ENCODE data around the gene COL26A1. TPM values are rescaled to one million over a fixed set of nuclear protein-coding genes. Genes with fewer than 3 reads are reported as not detected.

COL26A1 gene
- total RNA-seq, result 1 to 10 TPM in 1 of 2 donors, under 1 TPM in 1; 0.25 to 4.7 TPM
- polyA plus RNA-seq, result under 1 TPM; 0.05 to 0.31 TPM
- long read RNA-seq, donor 1, partial matches to known transcripts, result 6 of 7 reads
- long read RNA-seq, donor 1, other reads (novel, unspliced or antisense), result 0 of 7 reads
- long read RNA-seq, donor 2, partial matches to known transcripts, result 0 of 1 reads
- long read RNA-seq, donor 2, other reads (novel, unspliced or antisense), result 0 of 1 reads
- long read RNA-seq, donor 3, partial matches to known transcripts, result 0 of 1 reads
- long read RNA-seq, donor 3, other reads (novel, unspliced or antisense), result 0 of 1 reads
- long read RNA-seq, donor 4, result 0 reads
- long read RNA-seq, donor 5, partial matches to known transcripts, result 0 of 3 reads
- long read RNA-seq, donor 5, other reads (novel, unspliced or antisense), result 0 of 3 reads

GRCh38 chr7:101362334-101363195, at the start of gene COL26A1:
Gene COL26A1 (plus strand): TSS chr7:101362875. CDS start chr7:101363033, 158 bp downstream.
- Histone ChIP-seq H3K36me3 (ENCODE audit: control insufficient read depth in 4 of 4, insufficient read depth in 4 of 4, low read length in 4 of 4) (no peaks in the 10 kb centered on the region), H3K9me3 (ENCODE audit: control insufficient read depth in 4 of 4, insufficient read depth in 3 of 4, low read length in 3 of 4) (peaks cover 0 to 5% (median 0%) of the 10 kb centered on the region in 4 donors), H3K9ac (ENCODE audit: insufficient read depth in 1 of 2, low read length in 2 of 2) (no peak within 1 kb of the TSS), H3K4me1 (ENCODE audit: control insufficient read depth in 5 of 5, insufficient read depth in 5 of 5, low read length in 5 of 5) (peaks cover 0 to 4% (median 0%) of the 10 kb centered on the region in 5 donors), H3K27ac (ENCODE audit: low read depth in 1 of 2, low read length in 1 of 2) (no peak within 1 kb of the TSS), H3K27me3 (ENCODE audit: control insufficient read depth in 3 of 3, insufficient read depth in 3 of 3, low read length in 2 of 3) (peaks cover 0 to 4% (median 0%) of the 10 kb centered on the region in 3 donors), H3K4me3 (no peak within 1 kb of the TSS)
- peak; percentile 41 for ATAC-seq (ENCODE audit: insufficient read depth, low FRiP score)
- WGBS, 2 donors, result 10 to 15% methylated on average over 55 to 76 of the region's 76 CpGs
- TF ChIP-seq CTCF (IDR thresholded peaks at IDR 0.05; ENCODE audit: control extremely low read depth, extremely low read depth), result no peak
- DNase-seq, result peak; percentile 45 to 67 (median 50)

- H3K27me3 ChIP-seq (ENCODE audit: control insufficient read depth in 3 of 3, insufficient read depth in 3 of 3, low read length in 2 of 3), result no peaks in the 10 kb centered on the region
- ATAC-seq (ENCODE audit: insufficient read depth, low FRiP score), result no peak
- H3K36me3 ChIP-seq (ENCODE audit: control insufficient read depth in 4 of 4, insufficient read depth in 4 of 4, low read length in 4 of 4), result peaks cover 3 to 11% (median 8%) of the 10 kb centered on the region in 4 donors
- TF ChIP-seq CTCF (IDR thresholded peaks at IDR 0.05; ENCODE audit: control extremely low read depth, extremely low read depth), result peak; percentile 3
- no peak overlapping the region for H3K4me3 ChIP-seq
- H3K4me1 ChIP-seq (ENCODE audit: control insufficient read depth in 5 of 5, insufficient read depth in 5 of 5, low read length in 5 of 5), result no peaks in the 10 kb centered on the region
- H3K27ac ChIP-seq (ENCODE audit: low read depth in 1 of 2, low read length in 1 of 2), result no peak overlapping the region
- H3K9ac ChIP-seq (ENCODE audit: insufficient read depth in 1 of 2, low read length in 2 of 2), result no peak overlapping the region
- 5 to 9% methylated on average over 1 of the region's 1 CpG for WGBS, 2 donors
- DNase-seq, result peak; percentile 28 to 51 (median 50)
- peaks cover 0 to 3% (median under 1%) of the 10 kb centered on the region in 4 donors for H3K9me3 ChIP-seq (ENCODE audit: control insufficient read depth in 4 of 4, insufficient read depth in 3 of 4, low read length in 3 of 4)
Observed at GRCh38 chr7:101315336-101315735, 47.3 kb upstream of the COL26A1 start.

- ATAC-seq (ENCODE audit: insufficient read depth, low FRiP score) (no peak), DNase-seq (no peak)
- Histone ChIP-seq H3K9me3 (ENCODE audit: control insufficient read depth in 4 of 4, insufficient read depth in 3 of 4, low read length in 3 of 4) (no peaks in the 10 kb centered on the region), H3K27me3 (ENCODE audit: control insufficient read depth in 3 of 3, insufficient read depth in 3 of 3, low read length in 2 of 3) (no peaks in the 10 kb centered on the region), H3K9ac (ENCODE audit: insufficient read depth in 1 of 2, low read length in 2 of 2) (no peak overlapping the region), H3K4me3 (no peak overlapping the region), H3K36me3 (ENCODE audit: control insufficient read depth in 4 of 4, insufficient read depth in 4 of 4, low read length in 4 of 4) (peaks cover 3 to 11% (median 8%) of the 10 kb centered on the region in 4 donors), H3K4me1 (ENCODE audit: control insufficient read depth in 5 of 5, insufficient read depth in 5 of 5, low read length in 5 of 5) (peaks cover 0 to 5% (median 4%) of the 10 kb centered on the region in 5 donors), H3K27ac (ENCODE audit: low read depth in 1 of 2, low read length in 1 of 2) (no peak overlapping the region)
- WGBS, 2 donors, result 80% methylated on average over 5 of the region's 5 CpGs
- TF ChIP-seq CTCF (IDR thresholded peaks at IDR 0.05; ENCODE audit: control extremely low read depth, extremely low read depth), result no peak
Observed at GRCh38 chr7:101319401-101319800, 43.3 kb upstream of the COL26A1 start.
